Measurements from ENCODE around the gene GRAMD2B. TPM values are rescaled to one million over a fixed set of nuclear protein-coding genes. Genes with fewer than 3 reads are reported as not detected.

Gene GRAMD2B
- total RNA-seq, 2 experiments from 2014 or later: 8.7 to 10.8 TPM

DNA sequence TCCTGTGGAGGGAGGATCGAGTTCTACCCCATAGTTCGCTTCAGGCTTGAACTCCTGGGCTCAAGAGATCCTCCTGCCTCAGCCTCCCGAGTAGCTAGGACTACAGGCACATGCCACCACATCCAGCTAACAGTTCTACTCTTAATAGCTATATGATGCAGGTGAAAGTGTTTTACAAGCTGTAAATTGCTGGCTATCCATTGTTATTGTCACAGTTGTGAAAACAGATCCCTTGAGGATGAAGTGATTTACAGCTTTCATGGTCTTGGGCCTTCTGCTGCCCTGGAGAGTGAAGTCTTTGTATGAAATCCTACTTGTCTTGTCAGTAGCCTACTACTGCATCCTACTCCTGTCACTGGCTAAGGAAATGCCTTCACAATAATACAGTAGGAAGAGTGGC, 48.0 kb downstream of the GRAMD2B start:
- no peak for DNase-seq
- no peaks in the 10 kb centered on the region for H3K9me3 Mint-ChIP-seq
- H3K27me3 Mint-ChIP-seq (ENCODE audit: low read depth): no peaks in the 10 kb centered on the region
- intact Hi-C loops (cut with micrococcal nuclease): no loop called here
- H3K4me3 Mint-ChIP-seq: no peak overlapping the region
- CTCF ChIA-PET: interaction anchor here (0.6 to 1.2 kb wide), 2 partner anchors 24 to 29 kb away, joined by 3 to 5 read pairs; no protein-coding TSS in a partner anchor
- H3K36me3 Mint-ChIP-seq (ENCODE audit: low read depth): peaks cover 22% of the 10 kb centered on the region
- no peak overlapping the region for H3K27ac Mint-ChIP-seq
- H3K4me1 Mint-ChIP-seq (ENCODE audit: low read depth): peaks cover 7% of the 10 kb centered on the region

DNA sequence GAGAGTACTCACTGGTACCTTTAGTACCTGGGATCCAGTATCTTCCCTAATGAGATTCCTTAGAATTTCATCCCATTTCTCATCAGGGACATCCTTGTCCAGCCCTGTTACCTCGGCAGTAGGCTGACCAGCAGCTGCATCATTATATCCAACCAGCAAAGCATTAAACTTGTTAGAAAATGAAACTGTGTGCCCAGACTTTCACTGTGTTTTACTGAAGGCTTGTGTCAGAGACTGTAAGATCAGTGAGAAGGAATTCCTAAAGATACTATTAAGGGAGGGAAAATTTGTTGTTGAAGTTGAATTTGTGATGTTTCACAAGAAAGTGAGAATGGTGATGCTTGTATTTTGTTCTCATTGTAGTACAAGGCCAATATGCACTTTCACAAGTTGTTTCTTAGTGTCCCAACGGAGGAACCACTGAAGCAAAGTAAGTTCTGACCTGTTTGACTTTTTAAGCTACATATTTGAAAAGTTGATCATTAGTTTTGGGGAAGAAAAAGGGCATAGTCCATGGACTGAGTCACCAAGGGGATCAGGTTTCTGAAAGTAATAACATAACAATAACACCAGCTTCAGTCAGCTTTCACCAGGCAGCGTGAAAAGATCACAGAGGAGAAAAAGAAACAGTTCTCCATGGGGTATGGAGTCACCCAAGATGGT, 48.8 kb downstream of the GRAMD2B start:
- H3K4me3 Mint-ChIP-seq: no peak overlapping the region
- peaks cover 22% of the 10 kb centered on the region for H3K36me3 Mint-ChIP-seq (ENCODE audit: low read depth)
- intact Hi-C loops (cut with micrococcal nuclease): no loop called here
- H3K27me3 Mint-ChIP-seq (ENCODE audit: low read depth): no peaks in the 10 kb centered on the region
- CTCF ChIA-PET: interaction anchor here (0.6 to 1.2 kb wide), 2 partner anchors 23 to 28 kb away, joined by 3 to 5 read pairs; no protein-coding TSS in a partner anchor
- H3K4me1 Mint-ChIP-seq (ENCODE audit: low read depth): peaks cover 7% of the 10 kb centered on the region
- H3K9me3 Mint-ChIP-seq: no peaks in the 10 kb centered on the region
- DNase-seq: no peak
- H3K27ac Mint-ChIP-seq: no peak overlapping the region

DNA sequence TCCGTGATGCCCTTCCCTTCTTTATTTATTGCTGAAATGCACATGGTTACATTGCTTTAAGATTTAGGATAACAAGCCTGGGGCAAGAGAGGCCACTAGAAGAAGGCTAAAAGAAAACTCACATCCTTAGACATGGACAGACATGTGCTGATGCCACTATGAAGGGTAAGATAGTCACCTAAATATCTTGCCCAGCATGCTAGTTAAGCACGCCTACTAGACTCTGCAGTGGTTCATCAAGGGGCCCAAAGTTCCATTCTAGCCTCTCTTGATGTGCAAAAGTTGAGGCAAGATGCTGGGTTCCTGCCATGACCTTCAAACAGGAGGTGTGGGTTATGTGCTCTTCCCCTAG, 49.3 kb downstream of the GRAMD2B start:
- no peaks in the 10 kb centered on the region for H3K9me3 Mint-ChIP-seq
- peaks cover 7% of the 10 kb centered on the region for H3K4me1 Mint-ChIP-seq (ENCODE audit: low read depth)
- no peaks in the 10 kb centered on the region for H3K27me3 Mint-ChIP-seq (ENCODE audit: low read depth)
- H3K27ac Mint-ChIP-seq: no peak overlapping the region
- DNase-seq: no peak
- peaks cover 23% of the 10 kb centered on the region for H3K36me3 Mint-ChIP-seq (ENCODE audit: low read depth)
- intact Hi-C loops (cut with micrococcal nuclease): no loop called here
- CTCF ChIA-PET: no interaction called here
- no peak overlapping the region for H3K4me3 Mint-ChIP-seq

DNA sequence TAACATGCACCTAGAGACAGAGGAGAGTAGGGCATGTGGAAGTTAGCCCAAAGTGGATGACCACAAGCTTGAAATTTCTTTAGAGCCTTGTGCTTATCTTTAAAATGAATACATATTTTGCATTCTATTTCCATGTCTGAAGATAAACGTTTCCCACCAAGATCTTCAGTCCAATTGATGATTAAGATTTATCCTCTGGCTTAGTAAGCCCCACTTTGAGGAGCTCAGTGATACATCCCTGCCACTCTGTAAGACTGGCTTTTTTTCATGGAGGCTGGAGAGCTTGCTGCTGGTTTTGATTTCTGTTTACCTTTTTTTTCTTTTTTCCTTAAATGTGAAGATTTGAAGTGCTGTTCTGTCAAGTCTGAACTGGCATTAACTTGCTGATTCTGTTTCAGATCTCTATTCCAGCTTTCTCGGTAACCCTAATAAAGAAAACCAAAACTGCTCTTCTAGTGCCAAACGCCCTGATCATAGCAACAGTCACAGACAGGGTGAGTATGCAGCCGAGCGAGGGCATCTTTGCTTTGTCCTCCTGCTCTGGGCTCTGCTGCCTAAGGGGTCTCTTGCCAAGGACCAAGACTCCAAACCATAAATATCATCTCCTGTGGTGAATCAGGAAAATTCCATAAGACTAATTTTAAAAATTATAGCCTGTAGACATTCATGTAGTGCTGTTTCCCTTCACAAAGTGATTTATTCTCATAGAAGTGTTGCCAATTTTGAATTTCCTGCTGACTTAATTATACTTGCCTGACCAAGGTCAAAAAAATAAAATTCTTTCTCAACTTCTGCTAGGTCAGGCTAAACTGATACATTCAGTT, 54.3 kb downstream of the GRAMD2B start:
- Mint-ChIP-seq H3K4me3 (no peak overlapping the region), H3K36me3 (ENCODE audit: low read depth) (peaks cover 25% of the 10 kb centered on the region), H3K27me3 (ENCODE audit: low read depth) (no peaks in the 10 kb centered on the region), H3K9me3 (no peaks in the 10 kb centered on the region), H3K4me1 (ENCODE audit: low read depth) (peaks cover under 1% of the 10 kb centered on the region), H3K27ac (no peak overlapping the region)
- intact Hi-C loops (cut with micrococcal nuclease): no loop called here
- DNase-seq: no peak
- CTCF ChIA-PET: interaction anchor here (0.7 kb wide), 1 partner anchor 97 kb away, joined by 3 read pairs; no protein-coding TSS in a partner anchor

DNA sequence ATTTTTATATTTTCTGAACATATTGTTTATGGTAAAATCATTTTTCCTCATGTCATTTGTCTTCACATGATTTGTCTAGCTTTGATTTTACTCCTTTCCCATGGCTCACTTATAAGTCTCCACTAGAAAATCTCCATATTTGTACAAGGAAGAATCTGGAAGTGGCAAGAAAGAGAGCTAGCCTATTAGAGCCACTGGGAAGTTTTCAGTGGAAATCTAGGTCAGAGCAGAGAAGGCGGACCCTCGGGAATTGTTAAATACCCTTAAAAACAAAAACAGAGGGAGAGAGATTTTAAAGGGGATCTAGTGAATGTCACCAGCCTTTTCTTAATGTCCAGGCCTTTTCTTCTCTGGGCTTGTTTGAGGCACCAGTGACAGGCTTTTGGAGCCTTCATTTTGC, 56.6 kb downstream of the GRAMD2B start:
- Mint-ChIP-seq H3K27ac (no peak overlapping the region), H3K36me3 (ENCODE audit: low read depth) (peaks cover 27% of the 10 kb centered on the region), H3K9me3 (no peaks in the 10 kb centered on the region), H3K4me3 (no peak overlapping the region), H3K27me3 (ENCODE audit: low read depth) (no peaks in the 10 kb centered on the region), H3K4me1 (ENCODE audit: low read depth) (no peaks in the 10 kb centered on the region)
- CTCF ChIA-PET: no interaction called here
- no peak for DNase-seq
- intact Hi-C loops (cut with micrococcal nuclease): no loop called here

DNA sequence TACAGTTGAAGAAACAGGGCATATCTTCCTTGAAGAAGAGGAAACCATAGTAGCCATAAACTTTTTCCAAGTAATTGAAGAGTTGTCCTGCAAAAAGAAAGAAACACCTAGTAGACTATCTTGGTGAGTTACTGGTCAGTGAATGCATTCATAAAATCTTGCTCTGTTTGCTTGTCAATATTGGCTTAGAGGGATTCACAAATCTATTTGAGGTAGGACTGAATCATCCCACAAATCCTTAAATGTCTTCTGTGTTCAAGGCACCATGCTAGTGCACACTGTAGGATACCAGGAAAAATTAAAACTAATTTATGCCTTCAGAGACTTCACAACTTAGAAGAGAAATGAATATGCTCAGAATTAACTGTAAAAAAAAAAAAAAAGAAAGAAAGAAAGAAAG, 57.6 kb downstream of the GRAMD2B start:
- no peaks in the 10 kb centered on the region for H3K9me3 Mint-ChIP-seq
- intact Hi-C loops (cut with micrococcal nuclease): no loop called here
- no peaks in the 10 kb centered on the region for H3K27me3 Mint-ChIP-seq (ENCODE audit: low read depth)
- no peak overlapping the region for H3K27ac Mint-ChIP-seq
- no peaks in the 10 kb centered on the region for H3K4me1 Mint-ChIP-seq (ENCODE audit: low read depth)
- no peak overlapping the region for H3K4me3 Mint-ChIP-seq
- CTCF ChIA-PET: no interaction called here
- peaks cover 26% of the 10 kb centered on the region for H3K36me3 Mint-ChIP-seq (ENCODE audit: low read depth)
- DNase-seq: no peak

DNA sequence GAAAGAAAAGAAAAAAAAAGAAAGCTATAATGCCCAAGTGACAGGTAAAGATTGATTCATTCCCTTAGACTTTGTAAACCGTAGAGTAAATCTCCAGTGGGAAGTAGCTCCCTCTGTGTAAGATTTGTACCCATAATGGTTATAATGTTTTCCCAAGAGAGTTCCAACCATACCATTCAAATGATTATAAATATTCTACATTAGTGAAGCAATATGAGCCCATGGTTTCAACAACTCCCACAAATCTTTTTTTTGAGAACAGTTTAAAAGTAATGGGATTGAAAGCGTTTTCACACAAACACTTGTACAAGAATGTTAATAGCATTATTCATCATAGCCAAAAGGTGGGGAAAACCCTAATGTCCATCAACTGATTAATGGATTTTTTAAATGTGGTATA, 58.0 kb downstream of the GRAMD2B start:
- H3K27me3 Mint-ChIP-seq (ENCODE audit: low read depth): no peaks in the 10 kb centered on the region
- no peaks in the 10 kb centered on the region for H3K4me1 Mint-ChIP-seq (ENCODE audit: low read depth)
- peaks cover 27% of the 10 kb centered on the region for H3K36me3 Mint-ChIP-seq (ENCODE audit: low read depth)
- DNase-seq: no peak
- H3K9me3 Mint-ChIP-seq: no peaks in the 10 kb centered on the region
- CTCF ChIA-PET: interaction anchor here (0.6 kb wide), 1 partner anchor 14 kb away, joined by 3 read pairs; no protein-coding TSS in a partner anchor
- intact Hi-C loops (cut with micrococcal nuclease): no loop called here
- no peak overlapping the region for H3K4me3 Mint-ChIP-seq
- no peak overlapping the region for H3K27ac Mint-ChIP-seq

DNA sequence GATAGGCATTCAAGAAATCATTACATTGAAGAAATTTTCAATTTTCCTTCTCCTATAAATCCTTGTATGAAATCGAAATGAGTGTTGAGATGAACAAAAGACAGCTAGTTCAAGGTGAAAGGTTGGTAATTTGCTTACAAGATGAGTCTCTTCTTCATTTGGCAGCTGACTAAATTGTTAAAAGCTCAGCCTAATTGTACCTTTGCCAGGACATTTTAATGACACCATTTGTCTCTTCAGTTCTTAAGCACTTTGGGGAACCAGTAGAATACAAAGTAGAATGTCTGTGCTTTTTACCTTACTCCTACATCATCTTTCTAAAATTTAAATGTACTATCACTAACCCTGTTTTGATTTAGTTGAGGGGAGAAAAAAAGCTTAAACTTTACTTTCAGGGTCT, 59.4 kb downstream of the GRAMD2B start:
- intact Hi-C loops (cut with micrococcal nuclease): no loop called here
- H3K36me3 Mint-ChIP-seq (ENCODE audit: low read depth): peaks cover 32% of the 10 kb centered on the region
- H3K27me3 Mint-ChIP-seq (ENCODE audit: low read depth): no peaks in the 10 kb centered on the region
- CTCF ChIA-PET: interaction anchor here (1.5 kb wide), 1 partner anchor 17 kb away, joined by 3 read pairs; no protein-coding TSS in a partner anchor
- no peaks in the 10 kb centered on the region for H3K9me3 Mint-ChIP-seq
- H3K27ac Mint-ChIP-seq: no peak overlapping the region
- no peaks in the 10 kb centered on the region for H3K4me1 Mint-ChIP-seq (ENCODE audit: low read depth)
- no peak for DNase-seq
- H3K4me3 Mint-ChIP-seq: no peak overlapping the region

DNA sequence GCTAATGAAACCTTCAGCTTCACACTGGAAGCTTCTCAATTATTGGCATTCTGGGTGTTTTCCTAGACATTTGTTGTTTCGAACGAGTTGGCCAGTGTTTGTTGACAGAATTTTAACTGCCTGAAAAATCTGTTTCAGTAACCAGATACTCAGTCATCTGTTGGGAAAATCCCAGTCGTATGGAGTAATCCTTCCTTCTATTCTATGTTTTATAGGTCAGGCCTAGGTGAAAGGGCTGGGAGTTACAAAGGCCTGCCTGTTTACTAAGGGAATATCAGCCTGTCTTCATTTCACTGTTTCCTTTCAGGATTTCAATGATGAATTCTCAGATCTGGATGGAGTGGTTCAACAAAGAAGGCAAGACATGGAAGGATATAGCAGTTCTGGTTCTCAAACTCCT, 59.9 kb downstream of the GRAMD2B start:
- peaks cover 32% of the 10 kb centered on the region for H3K36me3 Mint-ChIP-seq (ENCODE audit: low read depth)
- H3K4me3 Mint-ChIP-seq: no peak overlapping the region
- no peak overlapping the region for H3K27ac Mint-ChIP-seq
- CTCF ChIA-PET: interaction anchor here (1.5 kb wide), 1 partner anchor 17 kb away, joined by 3 read pairs; no protein-coding TSS in a partner anchor
- H3K9me3 Mint-ChIP-seq: no peaks in the 10 kb centered on the region
- DNase-seq: no peak
- H3K27me3 Mint-ChIP-seq (ENCODE audit: low read depth): no peaks in the 10 kb centered on the region
- H3K4me1 Mint-ChIP-seq (ENCODE audit: low read depth): no peaks in the 10 kb centered on the region
- intact Hi-C loops (cut with micrococcal nuclease): no loop called here

DNA sequence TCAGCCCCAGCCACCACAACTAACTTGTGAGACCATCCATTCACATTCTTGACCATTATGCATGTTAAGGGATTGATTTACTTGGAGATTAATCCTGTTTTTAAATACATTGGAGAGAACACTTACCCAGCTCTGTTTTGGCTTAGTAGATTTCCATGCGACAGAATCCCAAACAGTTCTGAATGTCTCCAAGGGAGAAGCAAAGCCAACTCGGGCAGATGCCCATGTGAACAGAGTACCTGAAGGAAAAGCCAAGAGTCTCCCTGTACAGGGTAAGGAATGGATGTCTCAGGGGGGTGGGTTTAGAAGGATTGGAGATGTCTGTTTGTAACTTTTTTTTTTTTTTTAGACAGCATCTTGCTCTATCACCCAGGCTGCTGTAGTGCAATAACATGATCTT, 61.0 kb downstream of the GRAMD2B start:
- H3K4me1 Mint-ChIP-seq (ENCODE audit: low read depth): no peaks in the 10 kb centered on the region
- H3K36me3 Mint-ChIP-seq (ENCODE audit: low read depth): peaks cover 36% of the 10 kb centered on the region
- intact Hi-C loops (cut with micrococcal nuclease): no loop called here
- DNase-seq: no peak
- H3K27ac Mint-ChIP-seq: no peak overlapping the region
- no peak overlapping the region for H3K4me3 Mint-ChIP-seq
- H3K27me3 Mint-ChIP-seq (ENCODE audit: low read depth): no peaks in the 10 kb centered on the region
- no peaks in the 10 kb centered on the region for H3K9me3 Mint-ChIP-seq
- CTCF ChIA-PET: interaction anchor here (0.6 kb wide), 1 partner anchor 129 kb away, joined by 5 read pairs; no protein-coding TSS in a partner anchor

DNA sequence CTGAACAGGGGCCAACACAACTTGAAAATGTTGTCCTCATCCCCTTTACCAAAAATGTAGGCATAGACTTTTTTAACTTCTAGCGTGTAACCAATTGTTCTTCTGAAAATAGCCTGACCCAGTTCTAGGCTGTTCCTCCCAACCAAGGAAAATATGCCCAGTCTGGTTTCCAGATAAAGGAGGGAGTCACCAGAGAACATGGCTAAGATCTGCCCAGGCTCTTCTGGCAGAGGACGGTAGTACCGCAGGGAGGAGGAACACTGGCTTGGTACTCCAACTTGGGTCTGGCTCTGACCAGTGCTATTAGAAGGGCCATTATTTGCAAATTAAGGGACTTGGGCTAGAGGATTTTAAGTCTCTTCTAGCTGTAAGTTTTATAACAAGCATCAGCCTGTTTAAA, 63.1 kb downstream of the GRAMD2B start:
- H3K9me3 Mint-ChIP-seq: no peaks in the 10 kb centered on the region
- no peak overlapping the region for H3K27ac Mint-ChIP-seq
- H3K4me1 Mint-ChIP-seq (ENCODE audit: low read depth): no peaks in the 10 kb centered on the region
- no peaks in the 10 kb centered on the region for H3K27me3 Mint-ChIP-seq (ENCODE audit: low read depth)
- H3K36me3 Mint-ChIP-seq (ENCODE audit: low read depth): peaks cover 24% of the 10 kb centered on the region
- intact Hi-C loops (cut with micrococcal nuclease): no loop called here
- CTCF ChIA-PET: interaction anchor here (0.5 to 7.4 kb wide), 2 partner anchors 9 to 14 kb away, joined by 3 to 39 read pairs; no protein-coding TSS in a partner anchor
- no peak for DNase-seq
- no peak overlapping the region for H3K4me3 Mint-ChIP-seq

DNA sequence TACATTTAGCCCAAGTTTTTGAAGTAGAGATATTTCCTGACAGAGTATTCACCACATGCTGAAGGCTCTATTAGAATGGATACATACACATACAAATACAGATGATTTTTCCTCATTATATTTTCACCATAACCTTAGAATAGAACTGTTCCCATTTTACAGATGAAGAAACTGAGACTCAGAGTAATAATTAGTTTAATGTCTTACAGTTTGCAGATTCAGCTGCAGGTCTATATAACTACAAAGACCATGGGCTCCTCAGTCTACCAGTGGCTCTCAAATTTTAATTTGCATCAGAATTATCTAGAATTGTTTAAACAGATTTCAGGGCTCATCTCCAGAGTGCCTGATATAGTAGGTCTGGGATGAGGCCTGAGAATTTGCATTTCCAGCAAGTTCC, 64.4 kb downstream of the GRAMD2B start:
- Mint-ChIP-seq H3K4me1 (ENCODE audit: low read depth) (no peaks in the 10 kb centered on the region), H3K4me3 (no peak overlapping the region), H3K9me3 (no peaks in the 10 kb centered on the region), H3K27ac (no peak overlapping the region), H3K27me3 (ENCODE audit: low read depth) (no peaks in the 10 kb centered on the region), H3K36me3 (ENCODE audit: low read depth) (peaks cover 28% of the 10 kb centered on the region)
- CTCF ChIA-PET: interaction anchor here (0.5 to 7.4 kb wide), 2 partner anchors 13 to 429 kb away, joined by 3 to 39 read pairs; no protein-coding TSS in a partner anchor
- intact Hi-C loops (cut with micrococcal nuclease): no loop called here
- DNase-seq: no peak

Measured in activated naive CD4-positive, alpha-beta T cell treated with anti-CD3 and anti-CD28 coated beads for 36 hours (primary cell).